Measurements from ENCODE around the gene TEX14. TPM values are rescaled to one million over a fixed set of nuclear protein-coding genes. Genes with fewer than 3 reads are reported as not detected.
A peak's percentile ranks its signal among the peaks of the same experiment; 100 is the strongest.
"Not testable (repeated sequence)": the region's sequence is repeated elsewhere in the genome, so short reads cannot be mapped to it uniquely, and the experiment has no call there.

TEX14 gene
- polyA plus RNA-seq, 1 donor (not counting 4 experiments of a cell fraction or from before 2014, with no cell fraction given) = 0.16 TPM

- no peaks in the 10 kb centered on the region for H4K20me1 ChIP-seq (ENCODE audit: control insufficient read depth, extremely low read depth, insufficient read depth, low read length)
- H3K9me3 ChIP-seq (ENCODE audit: control insufficient read depth, low read depth, low read length) = no peaks in the 10 kb centered on the region
- H3K27ac ChIP-seq (ENCODE audit: control insufficient read depth, insufficient read depth, low read length) = no peak overlapping the region
- FAIRE-seq (no peak), DNase-seq (ENCODE audit: low read depth, low spot score) (no peak)
- dilution Hi-C loops (cut with MboI; ENCODE audit: extremely low pct_ligation_motif_present, low sequenced_read_pairs) = no loop called here
- H3K36me3 ChIP-seq (ENCODE audit: control insufficient read depth in 2 of 2, extremely low read depth in 1 of 2, insufficient read depth in 2 of 2, low read length in 2 of 2) = no peaks in the 10 kb centered on the region
- no peaks in the 10 kb centered on the region for H3K79me2 ChIP-seq (ENCODE audit: control insufficient read depth, insufficient read depth, low read length)
- H3K4me3 ChIP-seq (ENCODE audit: control insufficient read depth in 2 of 3, extremely low read depth in 1 of 3, insufficient read depth in 2 of 3, low read depth in 1 of 3, low read length in 3 of 3) = no peak overlapping the region
- no peak overlapping the region for H2AFZ ChIP-seq (ENCODE audit: control insufficient read depth, low read length)
- no peak overlapping the region for H3K9ac ChIP-seq (ENCODE audit: control insufficient read depth, extremely low read depth, insufficient read depth, low read length)
- no peaks in the 10 kb centered on the region for H3K27me3 ChIP-seq (ENCODE audit: control insufficient read depth, extremely low read depth, insufficient read depth, low read length)
- peaks cover 12% of the 10 kb centered on the region for H3K4me1 ChIP-seq (ENCODE audit: control insufficient read depth, extremely low read depth, insufficient read depth, low read length)
- TF ChIP-seq EZH2 (IDR thresholded peaks at IDR 0.05; ENCODE audit: low read length) (no peak), CTCF (optimal IDR thresholded peaks at IDR 0.05 in 1 of 3, IDR thresholded peaks at IDR 0.05 in 1 of 3, conservative IDR thresholded peaks at IDR 0.05 in 1 of 3; ENCODE audit: extremely low read depth in 1 of 3, insufficient read depth in 2 of 3, low read length in 3 of 3) (no peak)
- no peak overlapping the region for H3K4me2 ChIP-seq (ENCODE audit: control insufficient read depth, extremely low read depth, insufficient read depth, low read depth, low read length)
- no peaks in the 10 kb centered on the region for H3K9me1 ChIP-seq (ENCODE audit: control insufficient read depth, extremely low read depth, insufficient read depth, low read length)
These were observed 133.9 kb downstream of the TEX14 start for GRCh38 chr17:58557981-58558380.

GRCh38 chr17:58556833-58557250 is 135.0 kb downstream of the TEX14 start:
- FAIRE-seq = peak; percentile 59
- Histone ChIP-seq H3K4me1 (ENCODE audit: control insufficient read depth, extremely low read depth, insufficient read depth, low read length) (peaks cover 12% of the 10 kb centered on the region), H3K4me3 (ENCODE audit: control insufficient read depth in 2 of 3, extremely low read depth in 1 of 3, insufficient read depth in 2 of 3, low read depth in 1 of 3, low read length in 3 of 3) (no peak overlapping the region), H3K9me3 (ENCODE audit: control insufficient read depth, low read depth, low read length) (no peaks in the 10 kb centered on the region), H3K9ac (ENCODE audit: control insufficient read depth, extremely low read depth, insufficient read depth, low read length) (no peak overlapping the region), H2AFZ (ENCODE audit: control insufficient read depth, low read length) (peak overlapping the region; percentile 71), H3K79me2 (ENCODE audit: control insufficient read depth, insufficient read depth, low read length) (no peaks in the 10 kb centered on the region), H3K27me3 (ENCODE audit: control insufficient read depth, extremely low read depth, insufficient read depth, low read length) (no peaks in the 10 kb centered on the region), H3K9me1 (ENCODE audit: control insufficient read depth, extremely low read depth, insufficient read depth, low read length) (no peaks in the 10 kb centered on the region), H3K36me3 (ENCODE audit: control insufficient read depth in 2 of 2, extremely low read depth in 1 of 2, insufficient read depth in 2 of 2, low read length in 2 of 2) (no peaks in the 10 kb centered on the region), H4K20me1 (ENCODE audit: control insufficient read depth, extremely low read depth, insufficient read depth, low read length) (no peaks in the 10 kb centered on the region), H3K4me2 (ENCODE audit: control insufficient read depth, extremely low read depth, insufficient read depth, low read depth, low read length) (no peak overlapping the region), H3K27ac (ENCODE audit: control insufficient read depth, insufficient read depth, low read length) (no peak overlapping the region)
- TF ChIP-seq CTCF (optimal IDR thresholded peaks at IDR 0.05 in 1 of 3, IDR thresholded peaks at IDR 0.05 in 1 of 3, conservative IDR thresholded peaks at IDR 0.05 in 1 of 3; ENCODE audit: extremely low read depth in 1 of 3, insufficient read depth in 2 of 3, low read length in 3 of 3) (no peak), EZH2 (IDR thresholded peaks at IDR 0.05; ENCODE audit: low read length) (no peak)
- no peak for DNase-seq (ENCODE audit: low read depth, low spot score)
- dilution Hi-C loops (cut with MboI; ENCODE audit: extremely low pct_ligation_motif_present, low sequenced_read_pairs) = no loop called here

- H4K20me1 ChIP-seq (ENCODE audit: control insufficient read depth, extremely low read depth, insufficient read depth, low read length); H3K27ac ChIP-seq (ENCODE audit: control insufficient read depth, insufficient read depth, low read length); H2AFZ ChIP-seq (ENCODE audit: control insufficient read depth, low read length); H3K9ac ChIP-seq (ENCODE audit: control insufficient read depth, extremely low read depth, insufficient read depth, low read length); H3K27me3 ChIP-seq (ENCODE audit: control insufficient read depth, extremely low read depth, insufficient read depth, low read length); dilution Hi-C loops (cut with MboI; ENCODE audit: extremely low pct_ligation_motif_present, low sequenced_read_pairs); H3K4me3 ChIP-seq (ENCODE audit: control insufficient read depth in 2 of 3, extremely low read depth in 1 of 3, insufficient read depth in 2 of 3, low read depth in 1 of 3, low read length in 3 of 3); H3K9me3 ChIP-seq (ENCODE audit: control insufficient read depth, low read depth, low read length); H3K9me1 ChIP-seq (ENCODE audit: control insufficient read depth, extremely low read depth, insufficient read depth, low read length); DNase-seq (ENCODE audit: low read depth, low spot score); H3K79me2 ChIP-seq (ENCODE audit: control insufficient read depth, insufficient read depth, low read length); H3K4me2 ChIP-seq (ENCODE audit: control insufficient read depth, extremely low read depth, insufficient read depth, low read depth, low read length); FAIRE-seq; H3K36me3 ChIP-seq (ENCODE audit: control insufficient read depth in 2 of 2, extremely low read depth in 1 of 2, insufficient read depth in 2 of 2, low read length in 2 of 2): not testable (repeated sequence)
- H3K4me1 ChIP-seq (ENCODE audit: control insufficient read depth, extremely low read depth, insufficient read depth, low read length) = peaks cover 12% of the 10 kb centered on the region
These were observed 136.7 kb downstream of the TEX14 start for GRCh38 chr17:58555109-58555508.

Measured in keratinocyte (primary cell).